PFSK-1 (cell line): ENCODE data around the gene ID2.

Experiments used
- FOXP2 ChIP-seq: optimal IDR thresholded peaks from 2 replicates; pipeline ENCODE3; 2011; ENCODE audit warnings: borderline replicate concordance, control low read depth, inconsistent platforms; ENCODE audit not compliant: insufficient read depth; ENCODE audit errors: extremely low read length, extremely low read depth
- TAF1 ChIP-seq: IDR thresholded peaks from 2 replicates; pipeline ENCODE4 v1.6.1; 2012; ENCODE audit warnings: low read length, control low read depth, borderline replicate concordance; ENCODE audit not compliant: insufficient read depth
- TF ChIP-seq, protein P1 (sequence below), 2 experiments: IDR thresholded peaks; 2 replicates each; pipeline versions ENCODE4 v1.6.1 to v1.8.0; 2011 to 2012; ENCODE audit warnings: low read depth in 2 of 2, low read length in 2 of 2, control low read depth in 1 of 2, inconsistent platforms in 1 of 2, mild to moderate bottlenecking in 1 of 2, moderate library complexity in 1 of 2; ENCODE audit not compliant: insufficient read depth in 1 of 2

DNA sequence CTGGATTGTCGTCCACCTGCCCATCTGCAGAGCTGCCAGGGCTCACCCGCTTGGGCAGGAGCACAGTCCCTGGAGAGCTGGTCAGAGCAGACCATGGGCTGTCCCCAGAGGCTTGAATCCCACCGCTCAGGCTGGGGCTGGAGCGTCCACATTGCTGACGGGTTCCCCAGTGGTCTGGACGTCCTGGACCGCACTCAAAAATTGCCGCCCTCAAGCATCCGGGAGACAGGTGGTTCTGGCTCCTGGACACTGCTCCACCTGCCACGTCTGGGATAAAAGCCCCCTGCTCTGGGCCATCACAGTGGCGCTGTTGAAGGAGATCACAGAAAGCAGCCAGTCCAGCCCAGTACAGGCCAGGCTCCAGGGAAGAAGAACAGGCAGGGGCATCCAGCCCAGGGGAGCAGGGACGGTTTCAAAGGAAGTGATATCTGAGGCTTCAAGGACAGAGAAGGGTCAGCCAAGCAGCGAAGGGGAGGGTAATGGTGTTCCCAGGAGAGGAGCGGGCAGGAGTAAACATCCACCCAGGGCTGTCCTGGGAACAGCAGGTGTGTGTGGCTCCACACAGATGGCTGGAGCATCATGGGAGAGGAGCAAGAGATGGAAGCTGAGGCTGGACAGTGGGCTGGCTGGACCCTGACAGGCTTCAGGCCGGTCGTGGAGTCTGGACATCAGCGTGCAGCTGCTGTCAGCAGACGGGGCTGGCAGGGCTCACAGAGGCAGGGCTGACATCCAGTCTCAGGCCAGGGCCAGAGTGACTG lies 21.9 kb upstream of the ID2 start:
- TF ChIP-seq TAF1, result no peak
- TF ChIP-seq, protein P1, sequence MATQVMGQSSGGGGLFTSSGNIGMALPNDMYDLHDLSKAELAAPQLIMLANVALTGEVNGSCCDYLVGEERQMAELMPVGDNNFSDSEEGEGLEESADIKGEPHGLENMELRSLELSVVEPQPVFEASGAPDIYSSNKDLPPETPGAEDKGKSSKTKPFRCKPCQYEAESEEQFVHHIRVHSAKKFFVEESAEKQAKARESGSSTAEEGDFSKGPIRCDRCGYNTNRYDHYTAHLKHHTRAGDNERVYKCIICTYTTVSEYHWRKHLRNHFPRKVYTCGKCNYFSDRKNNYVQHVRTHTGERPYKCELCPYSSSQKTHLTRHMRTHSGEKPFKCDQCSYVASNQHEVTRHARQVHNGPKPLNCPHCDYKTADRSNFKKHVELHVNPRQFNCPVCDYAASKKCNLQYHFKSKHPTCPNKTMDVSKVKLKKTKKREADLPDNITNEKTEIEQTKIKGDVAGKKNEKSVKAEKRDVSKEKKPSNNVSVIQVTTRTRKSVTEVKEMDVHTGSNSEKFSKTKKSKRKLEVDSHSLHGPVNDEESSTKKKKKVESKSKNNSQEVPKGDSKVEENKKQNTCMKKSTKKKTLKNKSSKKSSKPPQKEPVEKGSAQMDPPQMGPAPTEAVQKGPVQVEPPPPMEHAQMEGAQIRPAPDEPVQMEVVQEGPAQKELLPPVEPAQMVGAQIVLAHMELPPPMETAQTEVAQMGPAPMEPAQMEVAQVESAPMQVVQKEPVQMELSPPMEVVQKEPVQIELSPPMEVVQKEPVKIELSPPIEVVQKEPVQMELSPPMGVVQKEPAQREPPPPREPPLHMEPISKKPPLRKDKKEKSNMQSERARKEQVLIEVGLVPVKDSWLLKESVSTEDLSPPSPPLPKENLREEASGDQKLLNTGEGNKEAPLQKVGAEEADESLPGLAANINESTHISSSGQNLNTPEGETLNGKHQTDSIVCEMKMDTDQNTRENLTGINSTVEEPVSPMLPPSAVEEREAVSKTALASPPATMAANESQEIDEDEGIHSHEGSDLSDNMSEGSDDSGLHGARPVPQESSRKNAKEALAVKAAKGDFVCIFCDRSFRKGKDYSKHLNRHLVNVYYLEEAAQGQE (IDR thresholded peaks at IDR 0.05; ENCODE audit: insufficient read depth in 1 of 2, low read depth in 2 of 2, low read length in 2 of 2), result no peak
- TF ChIP-seq FOXP2, result no peak
